Activated naive CD8-positive, alpha-beta T cell treated with anti-CD3 and anti-CD28 coated beads for 36 hours (primary cell): Measurements from ENCODE around the gene ADAMTSL1. TPM values are rescaled to one million over a fixed set of nuclear protein-coding genes. Genes with fewer than 3 reads are reported as not detected.

ENCODE experiments used
- DNase-seq: peaks from one replicate; pipeline ENCODE4 v3.0.0; 2021
- H3K27ac Mint-ChIP-seq: one replicate; pipeline ENCODE4 v1.8.0; 2022; ENCODE audit warnings: mild to moderate bottlenecking, moderate library complexity, mixed read lengths
- H3K27me3 Mint-ChIP-seq: one replicate; pipeline ENCODE4 v1.8.0; 2022; ENCODE audit warnings: mild to moderate bottlenecking, mixed read lengths
- H3K36me3 Mint-ChIP-seq: one replicate; pipeline ENCODE4 v1.8.0; 2021; ENCODE audit warnings: mild to moderate bottlenecking, mixed read lengths
- H3K4me1 Mint-ChIP-seq: one replicate; pipeline ENCODE4 v1.8.0; 2021; ENCODE audit warnings: mixed read lengths
- H3K4me3 Mint-ChIP-seq: one replicate; pipeline ENCODE4 v1.8.0; 2022; ENCODE audit warnings: mild to moderate bottlenecking, moderate library complexity, mixed read lengths
- H3K9me3 Mint-ChIP-seq: one replicate; pipeline ENCODE4 v1.8.0; 2022; ENCODE audit warnings: mixed read lengths
- total RNA-seq, 2 experiments: library from RNA; stranded (reverse); gene quantifications; one replicate each; pipeline ENCODE4 v1.2.3, GENCODE V29; 2021

ADAMTSL1 gene
- total RNA-seq, 2 experiments from 2014 or later = not detected

GRCh38 chr9:18451406-18451805, 22.5 kb upstream of the ADAMTSL1 start:
- DNase-seq = no peak
- no peaks in the 10 kb centered on the region for H3K4me1 Mint-ChIP-seq
- H3K36me3 Mint-ChIP-seq = no peaks in the 10 kb centered on the region
- H3K27me3 Mint-ChIP-seq = peaks cover 6% of the 10 kb centered on the region
- H3K9me3 Mint-ChIP-seq = no peaks in the 10 kb centered on the region
- no peak overlapping the region for H3K4me3 Mint-ChIP-seq
- H3K27ac Mint-ChIP-seq = no peak overlapping the region

GRCh38 chr9:18452276-18452675, 21.7 kb upstream of the ADAMTSL1 start:
- no peaks in the 10 kb centered on the region for H3K36me3 Mint-ChIP-seq
- no peaks in the 10 kb centered on the region for H3K4me1 Mint-ChIP-seq
- no peak overlapping the region for H3K27ac Mint-ChIP-seq
- no peaks in the 10 kb centered on the region for H3K9me3 Mint-ChIP-seq
- no peak overlapping the region for H3K4me3 Mint-ChIP-seq
- H3K27me3 Mint-ChIP-seq = peaks cover 6% of the 10 kb centered on the region
- DNase-seq = no peak

DNA sequence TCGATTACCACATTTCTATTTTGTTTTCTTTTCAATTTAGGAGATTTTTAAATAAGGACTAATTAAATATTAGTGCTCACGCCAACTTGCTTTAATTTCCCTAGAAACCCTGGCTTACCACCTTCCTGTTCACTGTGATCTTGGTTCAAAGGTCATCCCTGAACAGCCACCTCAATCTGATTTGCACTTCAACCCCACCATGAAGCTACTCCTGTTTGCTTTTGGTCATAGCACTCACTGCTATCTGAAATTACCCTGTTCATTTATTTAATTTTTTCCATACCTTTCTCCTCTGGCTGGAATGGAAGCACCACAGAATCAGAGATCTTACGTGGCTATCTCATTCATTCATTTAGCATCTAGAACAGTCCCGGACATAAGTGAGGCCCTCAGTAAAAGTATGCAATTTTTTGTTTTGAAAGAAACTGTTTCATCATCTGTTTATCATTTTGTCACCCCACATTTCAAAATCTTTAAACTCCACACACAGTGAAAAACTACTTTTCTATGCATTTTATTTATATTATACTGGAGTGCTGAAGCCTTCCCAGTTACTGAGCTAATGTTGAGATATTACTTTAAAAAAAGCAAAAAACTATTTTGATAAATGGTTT, 17.2 kb upstream of the ADAMTSL1 start:
- DNase-seq = no peak
- Mint-ChIP-seq H3K9me3 (no peaks in the 10 kb centered on the region), H3K27me3 (no peaks in the 10 kb centered on the region), H3K36me3 (no peaks in the 10 kb centered on the region), H3K4me3 (no peak overlapping the region), H3K27ac (no peak overlapping the region), H3K4me1 (no peaks in the 10 kb centered on the region)

DNA sequence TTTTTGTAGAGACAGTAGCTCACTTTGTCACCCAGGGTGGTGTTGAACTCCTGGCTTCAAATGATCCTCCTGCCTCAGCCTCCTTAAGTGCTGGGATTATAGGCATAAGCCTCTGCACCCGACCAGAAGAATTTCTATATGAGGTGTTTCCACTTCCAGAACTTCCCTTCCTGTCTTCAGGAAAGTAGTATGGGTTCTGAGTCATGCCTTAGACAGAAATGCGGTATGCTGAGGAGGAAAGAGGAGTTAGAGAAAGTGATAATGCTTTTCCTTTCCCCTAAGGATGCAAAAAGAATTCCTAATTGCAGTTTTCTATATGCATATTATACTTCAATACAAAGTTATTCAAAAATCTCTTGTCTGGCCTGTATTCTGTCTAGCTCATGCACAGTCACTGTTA, 16.4 kb upstream of the ADAMTSL1 start:
- Mint-ChIP-seq H3K4me3 (no peak overlapping the region), H3K36me3 (no peaks in the 10 kb centered on the region), H3K27ac (no peak overlapping the region), H3K27me3 (no peaks in the 10 kb centered on the region), H3K9me3 (no peaks in the 10 kb centered on the region), H3K4me1 (no peaks in the 10 kb centered on the region)
- no peak for DNase-seq

- Mint-ChIP-seq H3K4me3 (no peak overlapping the region), H3K4me1 (no peaks in the 10 kb centered on the region), H3K36me3 (no peaks in the 10 kb centered on the region), H3K27me3 (peaks cover 9% of the 10 kb centered on the region), H3K27ac (no peak overlapping the region), H3K9me3 (no peaks in the 10 kb centered on the region)
- no peak for DNase-seq
These were observed 13.9 kb upstream of the ADAMTSL1 start for GRCh38 chr9:18459962-18460584.

GRCh38 chr9:18461496-18461895, 12.5 kb upstream of the ADAMTSL1 start:
- Mint-ChIP-seq H3K27ac (no peak overlapping the region), H3K36me3 (no peaks in the 10 kb centered on the region), H3K9me3 (no peaks in the 10 kb centered on the region), H3K4me3 (no peak overlapping the region), H3K4me1 (no peaks in the 10 kb centered on the region), H3K27me3 (peaks cover 9% of the 10 kb centered on the region)
- no peak for DNase-seq

DNA sequence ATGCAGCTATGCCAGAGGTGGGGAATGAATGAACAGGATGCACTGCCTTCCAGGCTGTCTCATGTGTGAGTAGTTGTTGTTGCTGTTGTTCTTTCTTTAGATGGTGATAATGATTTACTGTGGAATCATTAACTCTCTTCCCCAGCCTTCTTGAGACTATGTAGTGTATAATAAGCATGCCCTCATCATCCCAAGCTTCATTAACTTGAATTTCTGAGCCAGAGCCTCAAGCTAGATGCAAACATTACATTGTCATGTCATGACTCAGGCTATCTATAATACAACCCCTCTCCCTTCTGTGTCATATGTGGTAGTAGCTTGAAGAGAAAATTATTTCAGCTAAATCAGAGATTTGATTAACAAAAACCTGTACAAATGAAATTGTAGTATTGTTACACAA, 10.0 kb upstream of the ADAMTSL1 start:
- Mint-ChIP-seq H3K4me1 (no peaks in the 10 kb centered on the region), H3K9me3 (no peaks in the 10 kb centered on the region), H3K4me3 (no peak overlapping the region), H3K27ac (no peak overlapping the region), H3K36me3 (no peaks in the 10 kb centered on the region), H3K27me3 (peaks cover 12% of the 10 kb centered on the region)
- no peak for DNase-seq

DNA sequence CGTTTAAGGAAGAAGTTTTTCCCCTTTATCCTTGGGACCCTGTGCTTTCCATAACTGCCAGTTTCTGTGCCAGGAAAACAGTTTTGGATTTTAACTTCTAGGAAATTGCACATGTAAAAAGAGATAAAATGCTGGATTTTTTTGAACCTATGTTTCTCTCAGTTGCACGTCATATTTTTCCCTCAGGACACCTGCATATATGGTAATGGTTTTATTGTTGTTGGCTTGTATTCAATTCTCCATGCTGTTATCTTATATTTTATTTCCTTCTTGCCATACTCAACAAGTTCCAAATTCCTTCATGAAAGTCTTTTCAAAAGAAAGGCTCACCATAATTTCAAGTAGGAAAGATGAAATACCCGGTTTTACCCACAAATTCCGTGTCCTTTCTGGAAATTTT, 7.9 kb upstream of the ADAMTSL1 start:
- H3K36me3 Mint-ChIP-seq = no peaks in the 10 kb centered on the region
- DNase-seq = no peak
- H3K9me3 Mint-ChIP-seq = no peaks in the 10 kb centered on the region
- H3K4me1 Mint-ChIP-seq = no peaks in the 10 kb centered on the region
- no peak overlapping the region for H3K27ac Mint-ChIP-seq
- H3K27me3 Mint-ChIP-seq = peaks cover 12% of the 10 kb centered on the region
- H3K4me3 Mint-ChIP-seq = no peak overlapping the region

- H3K9me3 Mint-ChIP-seq = no peaks in the 10 kb centered on the region
These were observed 6.3 kb upstream of the ADAMTSL1 start for GRCh38 chr9:18467696-18468095.

DNA sequence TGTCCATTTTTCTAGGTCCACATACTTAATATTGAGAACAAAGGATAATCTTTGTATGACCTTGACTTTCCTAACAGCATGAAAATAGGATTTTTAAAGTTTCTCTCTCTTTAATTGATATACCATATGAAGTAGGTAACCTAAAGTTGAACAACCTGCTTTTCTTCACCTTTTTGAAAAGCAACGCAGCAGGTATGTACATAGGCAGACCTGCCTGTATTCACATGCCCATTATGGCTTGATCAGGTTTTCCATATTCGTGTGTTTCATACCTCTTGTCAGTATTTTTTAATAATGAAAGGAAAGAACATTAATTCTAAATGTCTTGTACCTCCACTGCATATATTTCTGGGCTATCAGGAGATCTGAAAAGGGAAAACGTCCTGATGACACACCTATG, 1.5 kb upstream of the ADAMTSL1 start:
- peaks cover 31% of the 10 kb centered on the region for H3K27me3 Mint-ChIP-seq
- no peaks in the 10 kb centered on the region for H3K4me1 Mint-ChIP-seq
- H3K36me3 Mint-ChIP-seq = no peaks in the 10 kb centered on the region
- DNase-seq = no peak
- no peak overlapping the region for H3K4me3 Mint-ChIP-seq
- no peaks in the 10 kb centered on the region for H3K9me3 Mint-ChIP-seq
- no peak overlapping the region for H3K27ac Mint-ChIP-seq

More at GRCh38 chr9:18467696-18468095, 6.3 kb upstream of the ADAMTSL1 start:
- Mint-ChIP-seq H3K4me1 (no peaks in the 10 kb centered on the region), H3K4me3 (no peak overlapping the region), H3K36me3 (no peaks in the 10 kb centered on the region), H3K27ac (no peak overlapping the region), H3K27me3 (peaks cover 12% of the 10 kb centered on the region)
- DNase-seq = no peak

- H3K4me1 Mint-ChIP-seq = no peaks in the 10 kb centered on the region
- no peak overlapping the region for H3K4me3 Mint-ChIP-seq
- no peak for DNase-seq
- H3K9me3 Mint-ChIP-seq = no peaks in the 10 kb centered on the region
- peaks cover 34% of the 10 kb centered on the region for H3K27me3 Mint-ChIP-seq
- no peak overlapping the region for H3K27ac Mint-ChIP-seq
- no peaks in the 10 kb centered on the region for H3K36me3 Mint-ChIP-seq
These were observed 1.1 kb upstream of the ADAMTSL1 start for GRCh38 chr9:18472841-18473251.

GRCh38 chr9:18474783-18475182, 830 bp downstream of the ADAMTSL1 start:
- Mint-ChIP-seq H3K36me3 (no peaks in the 10 kb centered on the region), H3K4me1 (no peaks in the 10 kb centered on the region), H3K9me3 (no peaks in the 10 kb centered on the region), H3K27me3 (peaks cover 34% of the 10 kb centered on the region), H3K4me3 (no peak overlapping the region), H3K27ac (no peak overlapping the region)
- no peak for DNase-seq

DNA sequence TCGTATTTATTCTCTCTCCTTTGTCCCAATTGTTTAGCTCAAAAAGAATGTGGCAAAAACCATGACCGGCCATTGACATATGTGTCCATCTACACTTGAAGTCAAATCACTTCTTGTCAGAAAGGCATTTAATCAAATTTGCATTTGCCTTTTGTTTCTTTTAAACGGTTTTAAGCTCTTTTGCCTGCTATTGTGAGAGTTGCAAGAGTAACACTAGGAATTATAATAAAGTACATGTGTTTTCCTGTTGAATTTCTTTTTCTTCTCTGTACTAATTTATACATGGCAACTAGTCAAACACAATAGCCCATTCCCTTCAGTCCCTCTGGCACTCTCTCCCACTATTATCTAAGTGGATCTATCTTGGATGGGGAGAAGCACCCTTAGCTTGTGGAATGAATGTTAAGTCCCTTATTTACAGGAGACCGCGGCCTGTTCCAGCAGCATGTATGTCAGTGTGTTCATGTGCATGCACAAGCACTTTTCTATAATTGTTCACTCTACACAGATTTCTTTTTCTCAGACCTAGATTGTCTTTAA, 3.2 kb downstream of the ADAMTSL1 start:
- Mint-ChIP-seq H3K27ac (no peak overlapping the region), H3K9me3 (no peaks in the 10 kb centered on the region), H3K27me3 (peaks cover 34% of the 10 kb centered on the region), H3K4me3 (no peak overlapping the region), H3K4me1 (no peaks in the 10 kb centered on the region), H3K36me3 (no peaks in the 10 kb centered on the region)
- no peak for DNase-seq

GRCh38 chr9:18477719-18478118, 3.8 kb downstream of the ADAMTSL1 start:
- no peaks in the 10 kb centered on the region for H3K9me3 Mint-ChIP-seq
- no peak for DNase-seq
- H3K27me3 Mint-ChIP-seq = peaks cover 34% of the 10 kb centered on the region
- no peak overlapping the region for H3K27ac Mint-ChIP-seq
- H3K36me3 Mint-ChIP-seq = no peaks in the 10 kb centered on the region
- H3K4me3 Mint-ChIP-seq = no peak overlapping the region
- no peaks in the 10 kb centered on the region for H3K4me1 Mint-ChIP-seq

DNA sequence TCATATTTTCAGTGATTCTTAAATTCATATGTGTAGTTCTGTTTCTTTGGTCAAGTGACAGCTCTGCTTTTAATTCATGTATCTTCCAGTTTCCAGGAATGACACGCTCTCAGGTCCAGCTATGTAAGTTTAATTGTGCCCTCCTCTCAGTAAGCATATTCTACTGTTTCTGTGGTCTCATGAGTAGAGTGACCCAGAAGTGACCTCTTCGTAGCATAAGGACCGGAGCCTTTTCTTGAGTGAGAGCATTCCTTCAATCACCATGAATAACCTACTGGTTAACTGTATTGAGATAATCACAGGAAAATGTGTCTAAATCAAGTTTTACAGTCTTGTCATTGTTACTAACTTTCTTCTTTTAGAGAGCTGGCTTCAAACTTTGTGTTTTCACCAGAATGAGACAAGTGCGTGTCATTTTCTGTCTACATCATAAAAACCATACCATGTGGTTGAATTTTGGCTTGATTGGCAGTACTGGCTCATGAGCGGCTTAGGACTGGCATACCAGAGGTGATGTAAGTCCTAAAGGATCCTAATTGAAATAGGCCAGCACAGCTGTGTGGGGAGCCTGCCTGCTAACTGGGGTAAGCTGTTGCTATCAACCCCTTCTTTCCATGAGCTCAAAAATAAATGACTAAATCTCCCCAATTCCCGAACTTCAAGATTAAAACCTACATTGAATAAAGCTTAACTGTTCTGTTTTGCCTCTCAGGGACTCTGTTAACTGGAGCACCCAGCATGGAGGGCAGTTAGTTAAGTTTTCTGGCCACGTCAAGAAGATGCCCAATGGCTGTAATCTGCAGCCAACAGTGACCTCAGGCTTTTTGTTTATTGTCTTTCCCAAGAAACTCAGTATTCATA, 4.8 kb downstream of the ADAMTSL1 start:
- H3K4me1 Mint-ChIP-seq = no peaks in the 10 kb centered on the region
- peaks cover 25% of the 10 kb centered on the region for H3K27me3 Mint-ChIP-seq
- H3K36me3 Mint-ChIP-seq = no peaks in the 10 kb centered on the region
- no peak overlapping the region for H3K4me3 Mint-ChIP-seq
- DNase-seq = no peak
- H3K9me3 Mint-ChIP-seq = no peaks in the 10 kb centered on the region
- H3K27ac Mint-ChIP-seq = no peak overlapping the region
